SU-DHL-6 (cell line): ENCODE measurements around the gene ZNF814.
"Not testable (repeated sequence)": the region's sequence is repeated elsewhere in the genome, so short reads cannot be mapped to it uniquely, and the experiment has no call there.

Source experiments
- H2AFZ ChIP-seq: fragments of 200-600 bp; sonication (generic); 2 replicates; pipeline ENCODE4 v1.6.1; 2014; ENCODE audit warnings: low read depth, mild to moderate bottlenecking, moderate library complexity, mixed read lengths, antibody characterized with exemption, low read length; ENCODE audit not compliant: severe bottlenecking
- H3F3A ChIP-seq: fragments of 200-600 bp; shearing (Covaris generic); 2 replicates; pipeline ENCODE4 v1.6.0; 2016; ENCODE audit warnings: antibody characterized with exemption, mild to moderate bottlenecking; ENCODE audit not compliant: insufficient read depth
- H3K27ac ChIP-seq: fragments of 200-600 bp; sonication (generic); 2 replicates; pipeline ENCODE4 v1.5.1; 2016; ENCODE audit warnings: low read depth, mild to moderate bottlenecking, low read length, moderate library complexity, mixed read lengths
- H3K27me3 ChIP-seq: fragments of 200-600 bp; sonication (generic), shearing (Covaris generic); 2 replicates; pipeline ENCODE4 v1.6.0; 2014; ENCODE audit warnings: mild to moderate bottlenecking, low read length
- H3K36me3 ChIP-seq: fragments of 200-600 bp; sonication (generic); 2 replicates; pipeline ENCODE4 v1.6.1; 2014; ENCODE audit warnings: mild to moderate bottlenecking, low read length, mixed read lengths
- H3K4me2 ChIP-seq: fragments of 300-600, 200-600 bp; shearing (Covaris generic), sonication (generic); 2 replicates; pipeline ENCODE4 v1.6.0; 2014; ENCODE audit warnings: low read length, low read depth, mild to moderate bottlenecking; ENCODE audit not compliant: poor library complexity, severe bottlenecking
- H3K4me3 ChIP-seq: fragments of 200-600 bp; sonication (generic); 2 replicates; pipeline ENCODE4 v1.5.1; 2014; ENCODE audit warnings: antibody characterized with exemption, low read length, mild to moderate bottlenecking, mixed read lengths; ENCODE audit not compliant: insufficient read depth, poor library complexity, severe bottlenecking
- H3K79me2 ChIP-seq: fragments of 200-600 bp; sonication (generic); 2 replicates; pipeline ENCODE4 v1.6.1; 2014; ENCODE audit warnings: mild to moderate bottlenecking, low read length, moderate library complexity; ENCODE audit not compliant: insufficient read depth
- H3K9ac ChIP-seq: fragments of 200-600 bp; sonication (generic); 2 replicates; pipeline ENCODE4 v1.7.0; 2014; ENCODE audit warnings: mild to moderate bottlenecking, low read length
- H3K9me2 ChIP-seq: fragments of 200-600 bp; sonication (generic); replicated peaks from 2 replicates; pipeline ENCODE4 v1.6.1; 2014; ENCODE audit warnings: low read length; ENCODE audit not compliant: insufficient read depth
- H3K9me3 ChIP-seq: fragments of 200-600 bp; sonication (generic); 2 replicates; pipeline ENCODE4 v1.6.1; 2014; ENCODE audit warnings: low read length, mixed read lengths; ENCODE audit not compliant: insufficient read depth
- H4K20me1 ChIP-seq: fragments of 200-600 bp; sonication (generic); 2 replicates; pipeline ENCODE4 v1.6.1; 2014; ENCODE audit warnings: low read depth, mild to moderate bottlenecking, antibody characterized with exemption, low read length, moderate library complexity, mixed read lengths
- CTCF ChIP-seq: fragments of 200-600 bp; sonication (generic); IDR thresholded peaks from one replicate; pipeline ENCODE4 v1.5.1; 2017; ENCODE audit warnings: antibody characterized with exemption, mild to moderate bottlenecking, low read length, moderate library complexity; ENCODE audit not compliant: insufficient read depth, poor library complexity, severe bottlenecking
- EZH2phosphoT487 ChIP-seq: fragments of 200-600 bp; sonication (generic), shearing (Covaris generic); conservative IDR thresholded peaks from 2 replicates; pipeline ENCODE4 v1.6.1; 2018; ENCODE audit warnings: mild to moderate bottlenecking, antibody characterized with exemption, low read length, moderate library complexity, mixed read lengths

Gene ZNF814

GRCh38 chr19:57850553-57851017, 38.3 kb downstream of the ZNF814 start:
- Histone ChIP-seq H3K4me3 (peak overlapping the region; percentile 68), H3K9ac (peak overlapping the region; percentile 78), H2AFZ (no peak overlapping the region), H4K20me1 (no peaks in the 10 kb centered on the region), H3K27me3 (no peaks in the 10 kb centered on the region), H3K9me3 (no peaks in the 10 kb centered on the region), H3K9me2 (no peaks in the 10 kb centered on the region), H3K79me2 (peaks cover 24% of the 10 kb centered on the region), H3K36me3 (no peaks in the 10 kb centered on the region), H3K4me2 (peak overlapping the region; percentile 54), H3K27ac (peak overlapping the region; percentile 64), H3F3A (peaks cover 8% of the 10 kb centered on the region; the same call in 1 of the 2 replicates)
- TF ChIP-seq EZH2phosphoT487 (no peak), CTCF (no peak)

GRCh38 chr19:57849666-57850473, 39.0 kb downstream of the ZNF814 start, which contains the start of gene ZNF587:
ZNF587 (plus strand) TSS chr19:57849859; CDS start chr19:57850039, 180 bp downstream.
- not testable (repeated sequence) for H4K20me1 ChIP-seq, H3F3A ChIP-seq, H2AFZ ChIP-seq, H3K27me3 ChIP-seq, H3K36me3 ChIP-seq, H3K9me2 ChIP-seq, H3K9me3 ChIP-seq
- Histone ChIP-seq H3K4me2 (peak within 1 kb of the TSS; percentile 54), H3K79me2 (peaks cover 30% of the 10 kb centered on the region), H3K27ac (peak within 1 kb of the TSS; percentile 64), H3K9ac (peak within 1 kb of the TSS; percentile 78), H3K4me3 (peak within 1 kb of the TSS; percentile 68)

- H3K9me3 ChIP-seq, H3K9ac ChIP-seq, H3K27me3 ChIP-seq, H4K20me1 ChIP-seq, H3K27ac ChIP-seq, H3K4me3 ChIP-seq, H3K9me2 ChIP-seq, H3F3A ChIP-seq, H3K36me3 ChIP-seq, H2AFZ ChIP-seq: not testable (repeated sequence)
- H3K79me2 ChIP-seq, result peaks cover 36% of the 10 kb centered on the region
- peak overlapping the region; percentile 2 for H3K4me2 ChIP-seq
Observed at GRCh38 chr19:57849162-57849665, 39.6 kb downstream of the ZNF814 start.

- H3K27ac ChIP-seq, H3K9ac ChIP-seq, H4K20me1 ChIP-seq, H3K9me2 ChIP-seq, H3K9me3 ChIP-seq, H3K36me3 ChIP-seq, H3K4me2 ChIP-seq, H3K27me3 ChIP-seq, H3F3A ChIP-seq, H3K4me3 ChIP-seq, H2AFZ ChIP-seq: not testable (repeated sequence)
- H3K79me2 ChIP-seq, result peaks cover 48% of the 10 kb centered on the region
Observed at GRCh38 chr19:57847164-57847563, 41.7 kb downstream of the ZNF814 start.
